A673 (cell line): Measurements from ENCODE around the gene DYDC2. TPM values are rescaled to one million over a fixed set of nuclear protein-coding genes. Genes with fewer than 3 reads are reported as not detected.

Experiments
- BruUV-seq: library from RNA; stranded (reverse); fragments of 400-500 nt; replicated peaks from 2 replicates; lab custom pipeline; 2021; lab: Mats Ljungman, UMichigan
- CTCF ChIA-PET: fragments of 300-600 bp; sonication (Branson Sonifier 250); formaldehyde crosslinking; loops from one replicate; lab custom pipeline; 2022; ENCODE audit warnings: antibody characterized with exemption; lab: Charles Lee
- POLR2A ChIA-PET: fragments of 300-600 bp; sonication (Branson Sonifier 250); formaldehyde crosslinking; loops from one replicate; lab custom pipeline; 2022; ENCODE audit warnings: antibody characterized with exemption; ENCODE audit not compliant: low non-redundant PET; lab: Charles Lee
- DNase-seq: peaks from one replicate; pipeline ENCODE4 v3.0.0-alpha.2; 2015; ENCODE audit warnings: low spot score
- H3K27ac ChIP-seq: fragments of 200-600 bp; sonication (generic); 2 replicates; pipeline ENCODE4 v1.5.1; 2016; ENCODE audit warnings: mixed run types, low read depth, mild to moderate bottlenecking, mixed read lengths, antibody characterized with exemption, low read length; ENCODE audit not compliant: poor library complexity, severe bottlenecking
- H3K27me3 ChIP-seq: fragments of 200-600 bp; sonication (generic); replicated peaks from 2 replicates; pipeline ENCODE4 v1.6.1; 2017; ENCODE audit warnings: mixed run types, low read depth, mild to moderate bottlenecking, mixed read lengths, antibody characterized with exemption, low read length; ENCODE audit not compliant: insufficient read depth, poor library complexity
- H3K36me3 ChIP-seq: fragments of 200-600 bp; sonication (generic); 2 replicates; pipeline ENCODE4 v1.6.1; 2016; ENCODE audit warnings: mixed run types, mild to moderate bottlenecking, mixed read lengths, antibody characterized with exemption, low read length; ENCODE audit not compliant: insufficient read depth, poor library complexity, severe bottlenecking
- H3K4me1 ChIP-seq: fragments of 200-600 bp; sonication (generic); 2 replicates; pipeline ENCODE4 v1.6.1; 2017; ENCODE audit warnings: mixed run types, mild to moderate bottlenecking, mixed read lengths, antibody characterized with exemption, low read length; ENCODE audit not compliant: insufficient read depth, poor library complexity, severe bottlenecking
- H3K4me3 ChIP-seq: fragments of 200-600 bp; sonication (generic); 2 replicates; pipeline ENCODE4 v1.5.1; 2016; ENCODE audit warnings: low read depth, mixed run types, mild to moderate bottlenecking, mixed read lengths, low read length; ENCODE audit not compliant: poor library complexity, severe bottlenecking
- H3K9me3 ChIP-seq: fragments of 200-600 bp; sonication (generic); 2 replicates; pipeline ENCODE4 v1.6.1; 2016; ENCODE audit warnings: mixed run types, low read depth, mild to moderate bottlenecking, mixed read lengths, antibody characterized with exemption, low read length; ENCODE audit not compliant: poor library complexity, severe bottlenecking
- CTCF ChIP-seq: fragments of 300-800, 200-600 bp; sonication (generic); conservative IDR thresholded peaks from 2 replicates; pipeline ENCODE4 v1.5.1; 2017; ENCODE audit warnings: low read depth, mild to moderate bottlenecking, antibody characterized with exemption, low read length, moderate library complexity, mixed read lengths
- EZH2 ChIP-seq: fragments of 200-600 bp; sonication (generic); IDR thresholded peaks from 2 replicates; pipeline ENCODE4 v1.6.1; 2017; ENCODE audit warnings: borderline replicate concordance, low read depth, mild to moderate bottlenecking, mixed read lengths, antibody characterized with exemption, low read length; ENCODE audit not compliant: poor library complexity, severe bottlenecking
- intact Hi-C: fragments of 100-400 bp; cut with micrococcal nuclease; formaldehyde crosslinking; loops from one replicate; pipeline ENCODE4 v1.10.0; 2022; ENCODE audit not compliant: unreplicated experiment
- total RNA-seq: library from RNA; stranded (reverse); gene quantifications from 2 replicates; pipeline ENCODE4 v1.2.3, GENCODE V29; 2021

The DYDC2 gene
- total RNA-seq, 1 experiment from 2014 or later: not detected

- no peak overlapping the region for H3K4me3 ChIP-seq
- CTCF ChIA-PET: no interaction called here
- POLR2A ChIA-PET: no interaction called here
These were observed 48.5 kb downstream of the DYDC2 start for GRCh38 chr10:80405035-80405434.

DNA sequence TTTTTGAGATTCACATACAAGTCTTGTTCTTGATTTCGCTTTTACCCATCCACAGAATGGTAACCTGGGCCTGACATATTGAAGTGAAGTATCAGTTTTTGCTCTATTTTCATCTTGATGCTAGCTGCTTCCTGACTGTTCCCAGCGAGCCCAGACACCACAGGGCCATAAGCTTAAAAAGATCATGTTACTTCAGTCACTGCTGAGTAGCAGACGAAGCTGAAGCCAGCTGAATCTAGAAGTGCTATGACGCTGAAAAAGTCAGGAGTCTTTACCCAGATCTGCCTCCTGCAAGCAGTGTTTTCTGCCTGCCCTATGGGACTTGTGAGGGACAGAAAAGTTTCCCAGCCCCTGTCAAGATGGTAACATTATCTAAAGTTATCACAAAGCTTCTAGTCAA lies 49.0 kb downstream of the DYDC2 start:
- no peaks in the 10 kb centered on the region for H3K36me3 ChIP-seq
- no TSS peak for BruUV-seq
- no peak for TF ChIP-seq CTCF
- TF ChIP-seq EZH2: no peak
- H3K9me3 ChIP-seq: no peaks in the 10 kb centered on the region
- no peak overlapping the region for H3K27ac ChIP-seq
- H3K4me1 ChIP-seq: peaks cover 31% of the 10 kb centered on the region
- no peaks in the 10 kb centered on the region for H3K27me3 ChIP-seq
- ChIA-PET POLR2A (no interaction called here), CTCF (no interaction called here)
- DNase-seq: peak; percentile 65
- intact Hi-C loops: no loop called here
- H3K4me3 ChIP-seq: no peak overlapping the region

More at GRCh38 chr10:80405035-80405434, 48.5 kb downstream of the DYDC2 start:
- H3K9me3 ChIP-seq: no peaks in the 10 kb centered on the region
- TF ChIP-seq EZH2 (no peak), CTCF (no peak)
- no peaks in the 10 kb centered on the region for H3K36me3 ChIP-seq
- no TSS peak for BruUV-seq
- H3K27me3 ChIP-seq: no peaks in the 10 kb centered on the region
- peaks cover 25% of the 10 kb centered on the region for H3K4me1 ChIP-seq
- intact Hi-C loops: no loop called here
- DNase-seq: no peak
- H3K27ac ChIP-seq: no peak overlapping the region

DNA sequence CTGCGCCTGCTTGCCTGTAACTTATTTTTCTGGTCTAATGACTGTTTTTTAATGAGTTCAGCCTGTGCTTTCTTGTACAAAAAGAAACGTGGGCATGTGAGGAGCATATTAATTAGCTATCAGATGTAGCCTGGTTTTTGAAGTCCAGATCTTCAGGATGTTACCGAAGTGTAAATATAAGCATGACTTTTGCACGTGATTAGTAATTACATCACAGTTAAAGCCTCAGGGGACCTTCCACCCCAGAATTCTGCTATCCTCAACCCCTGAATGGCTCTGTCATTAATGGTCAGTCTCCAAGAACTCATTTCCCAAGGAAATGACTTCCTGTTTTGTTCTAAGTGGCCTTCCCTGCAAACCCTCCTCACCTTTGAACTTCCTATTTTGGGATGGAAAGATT lies 49.6 kb downstream of the DYDC2 start:
- ChIA-PET POLR2A (no interaction called here), CTCF (interaction anchor here (0.5 kb wide), 1 partner anchor 35 kb away, joined by 6 read pairs; no protein-coding TSS in a partner anchor)
- Histone ChIP-seq H3K4me3 (no peak overlapping the region), H3K27me3 (no peaks in the 10 kb centered on the region), H3K9me3 (no peaks in the 10 kb centered on the region), H3K4me1 (peaks cover 37% of the 10 kb centered on the region), H3K36me3 (no peaks in the 10 kb centered on the region), H3K27ac (no peak overlapping the region)
- no peak for TF ChIP-seq EZH2
- no peak for TF ChIP-seq CTCF
- intact Hi-C loops: no loop called here
- BruUV-seq: no TSS peak
- no peak for DNase-seq
